ENCODE data around the gene SLC39A7. TPM values are rescaled to one million over a fixed set of nuclear protein-coding genes. Genes with fewer than 3 reads are reported as not detected.

SLC39A7 gene
- total and polyA plus RNA-seq, 2 of the 13 experiments (the other 11 are each of a cell fraction or from before 2014, with no cell fraction given) = 142 to 229 TPM

- POLR2A ChIA-PET = no interaction called here
- Histone ChIP-seq H3K4me3 (replicated peaks in 1 of 3; ENCODE audit: insufficient read depth in 1 of 3, low read depth in 2 of 3, low read length in 3 of 3) (peak overlapping the region; percentile 36 to 66 (median 50); a peak in 4 of 6 replicates), H3K4me2 (ENCODE audit: low read depth, low read length) (peak overlapping the region; percentile 82), H2AFZ (ENCODE audit: low read length) (no peak overlapping the region), H3K4me1 (ENCODE audit: insufficient read depth, low read length) (peaks cover 28% of the 10 kb centered on the region), H3K27ac (ENCODE audit: extremely low read length, insufficient read depth, low read length) (no peak overlapping the region), H4K20me1 (ENCODE audit: insufficient read depth, low read length) (no peaks in the 10 kb centered on the region), H3K27me3 (ENCODE audit: control insufficient read depth in 1 of 2, insufficient read depth in 2 of 2, low read length in 2 of 2) (peaks cover 9 to 51% of the 10 kb centered on the region in 2 experiments; a peak in 4 of 5 replicates), H3K9me3 (ENCODE audit: low read length) (no peaks in the 10 kb centered on the region), H3K36me3 (replicated peaks in 1 of 2; ENCODE audit: control insufficient read depth in 1 of 2, insufficient read depth in 2 of 2, low read length in 2 of 2) (peaks cover 2 to 9% of the 10 kb centered on the region in 2 experiments; a peak in 4 of 5 replicates), H3K79me2 (ENCODE audit: insufficient read depth, low read length) (no peaks in the 10 kb centered on the region), H3K9ac (ENCODE audit: insufficient read depth, low read depth, low read length) (peak overlapping the region; percentile 50; the same call in 1 of the 2 replicates)
- CTCF ChIA-PET (ENCODE audit: low intra/inter-chr PET ratio, low total read pairs) = interaction anchor here (1.2 kb wide), 1 partner anchor 16 kb away, joined by 3 read pairs; no protein-coding TSS in a partner anchor
- TF ChIP-seq ZSCAN29 (CRISPR knock-in tag; conservative IDR thresholded peaks at IDR 0.05) = no peak
- TF ChIP-seq GABPB1 (CRISPR knock-in tag; IDR thresholded peaks at IDR 0.05) = peak; percentile 2; the same call in 1 of the 2 replicates
- no peak for TF ChIP-seq ZBTB8A (CRISPR knock-in tag; IDR thresholded peaks at IDR 0.05; ENCODE audit: borderline replicate concordance, low read depth)
- TF ChIP-seq MIER3 (CRISPR knock-in tag; IDR thresholded peaks at IDR 0.05; ENCODE audit: borderline replicate concordance) = no peak
- no peak for TF ChIP-seq ZZZ3 (CRISPR knock-in tag; IDR thresholded peaks at IDR 0.05; ENCODE audit: borderline replicate concordance)
- TF ChIP-seq ZNF780A (CRISPR knock-in tag; IDR thresholded peaks at IDR 0.05) = 0 out of 2 replicates have a peak, but pooled peaks have one; percentile 6
- TF ChIP-seq PHF8 (CRISPR knock-in tag; IDR thresholded peaks at IDR 0.05) = 0 out of 2 replicates have a peak, but pooled peaks have one; percentile 2
- peak; percentile 16 for TF ChIP-seq TEAD3 (CRISPR knock-in tag; optimal IDR thresholded peaks at IDR 0.05; ENCODE audit: borderline replicate concordance)
- TF ChIP-seq TP53 (CRISPR knock-in tag; conservative IDR thresholded peaks at IDR 0.05) = no peak
- no peak for TF ChIP-seq ZNF580 (CRISPR knock-in tag; IDR thresholded peaks at IDR 0.05; ENCODE audit: borderline replicate concordance, low read depth)
- no peak for TF ChIP-seq ZKSCAN1 (IDR thresholded peaks at IDR 0.05; ENCODE audit: low read length)
- TF ChIP-seq, protein P1, sequence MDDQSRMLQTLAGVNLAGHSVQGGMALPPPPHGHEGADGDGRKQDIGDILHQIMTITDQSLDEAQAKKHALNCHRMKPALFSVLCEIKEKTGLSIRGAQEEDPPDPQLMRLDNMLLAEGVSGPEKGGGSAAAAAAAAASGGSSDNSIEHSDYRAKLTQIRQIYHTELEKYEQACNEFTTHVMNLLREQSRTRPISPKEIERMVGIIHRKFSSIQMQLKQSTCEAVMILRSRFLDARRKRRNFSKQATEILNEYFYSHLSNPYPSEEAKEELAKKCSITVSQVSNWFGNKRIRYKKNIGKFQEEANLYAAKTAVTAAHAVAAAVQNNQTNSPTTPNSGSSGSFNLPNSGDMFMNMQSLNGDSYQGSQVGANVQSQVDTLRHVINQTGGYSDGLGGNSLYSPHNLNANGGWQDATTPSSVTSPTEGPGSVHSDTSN (CRISPR knock-in tag; IDR thresholded peaks at IDR 0.05; ENCODE audit: borderline replicate concordance) = no peak
- TF ChIP-seq, protein P2, sequence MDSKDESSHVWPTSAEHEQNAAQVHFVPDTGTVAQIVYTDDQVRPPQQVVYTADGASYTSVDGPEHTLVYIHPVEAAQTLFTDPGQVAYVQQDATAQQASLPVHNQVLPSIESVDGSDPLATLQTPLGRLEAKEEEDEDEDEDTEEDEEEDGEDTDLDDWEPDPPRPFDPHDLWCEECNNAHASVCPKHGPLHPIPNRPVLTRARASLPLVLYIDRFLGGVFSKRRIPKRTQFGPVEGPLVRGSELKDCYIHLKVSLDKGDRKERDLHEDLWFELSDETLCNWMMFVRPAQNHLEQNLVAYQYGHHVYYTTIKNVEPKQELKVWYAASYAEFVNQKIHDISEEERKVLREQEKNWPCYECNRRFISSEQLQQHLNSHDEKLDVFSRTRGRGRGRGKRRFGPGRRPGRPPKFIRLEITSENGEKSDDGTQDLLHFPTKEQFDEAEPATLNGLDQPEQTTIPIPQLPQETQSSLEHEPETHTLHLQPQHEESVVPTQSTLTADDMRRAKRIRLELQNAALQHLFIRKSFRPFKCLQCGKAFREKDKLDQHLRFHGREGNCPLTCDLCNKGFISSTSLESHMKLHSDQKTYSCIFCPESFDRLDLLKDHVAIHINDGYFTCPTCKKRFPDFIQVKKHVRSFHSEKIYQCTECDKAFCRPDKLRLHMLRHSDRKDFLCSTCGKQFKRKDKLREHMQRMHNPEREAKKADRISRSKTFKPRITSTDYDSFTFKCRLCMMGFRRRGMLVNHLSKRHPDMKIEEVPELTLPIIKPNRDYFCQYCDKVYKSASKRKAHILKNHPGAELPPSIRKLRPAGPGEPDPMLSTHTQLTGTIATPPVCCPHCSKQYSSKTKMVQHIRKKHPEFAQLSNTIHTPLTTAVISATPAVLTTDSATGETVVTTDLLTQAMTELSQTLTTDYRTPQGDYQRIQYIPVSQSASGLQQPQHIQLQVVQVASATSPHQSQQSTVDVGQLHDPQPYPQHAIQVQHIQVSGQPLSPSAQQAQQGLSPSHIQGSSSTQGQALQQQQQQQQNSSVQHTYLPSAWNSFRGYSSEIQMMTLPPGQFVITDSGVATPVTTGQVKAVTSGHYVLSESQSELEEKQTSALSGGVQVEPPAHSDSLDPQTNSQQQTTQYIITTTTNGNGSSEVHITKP (CRISPR knock-in tag; IDR thresholded peaks at IDR 0.05; ENCODE audit: low read depth) = no peak
- no peak for TF ChIP-seq CBX2 (IDR thresholded peaks at IDR 0.05; ENCODE audit: low read depth, low read length)
- TF ChIP-seq CBX2 (CRISPR knock-in tag; IDR thresholded peaks at IDR 0.05; ENCODE audit: low read depth) = 0 out of 2 replicates have a peak, but pooled peaks have one; percentile 43
- 0 out of 2 replicates have a peak, but pooled peaks have one; percentile 54 for TF ChIP-seq NRL (CRISPR knock-in tag; IDR thresholded peaks at IDR 0.05; ENCODE audit: borderline replicate concordance)
- TF ChIP-seq KAT2B (IDR thresholded peaks at IDR 0.05; ENCODE audit: borderline replicate concordance, low read depth, low read length) = no peak
- no peak for TF ChIP-seq U2AF2 (IDR thresholded peaks at IDR 0.05; ENCODE audit: low read depth, low read length)
- no peak for TF ChIP-seq NR3C1 (CRISPR knock-in tag; IDR thresholded peaks at IDR 0.05)
- DNase-seq (ENCODE audit: low spot score) (no peak), FAIRE-seq (no peak), ATAC-seq (peak; percentile 9)
- intact Hi-C loops (cut with micrococcal nuclease; ENCODE audit: unreplicated experiment) (no loop called here), in situ Hi-C loops (cut with HindIII; ENCODE audit: extremely low pct_ligation_motif_present, low pct_unique_long_range_greater_than_20kb) (no loop called here)
- WGBS (ENCODE audit: low lambda C conversion rate) = 18% methylated on average over 9 of the region's 9 CpGs
- BruUV-seq (replicated peaks) = no TSS peak
Measured at GRCh38 chr6:33213989-33214335, 13.3 kb downstream of the SLC39A7 start.
